GM21381 (cell line): ENCODE data around the gene AGBL4.

Experiments
- ATAC-seq: cut with Tn5 transposase; IDR thresholded peaks from one replicate; pipeline ENCODE4 v1.9.1; 2021; ENCODE audit warnings: mild to moderate bottlenecking, moderate library complexity; ENCODE audit not compliant: unreplicated experiment

Gene AGBL4

GRCh38 chr1:48851638-48852037 is 1172.1 kb downstream of the AGBL4 start:
- ATAC-seq, result no peak

- ATAC-seq, result no peak
Measured at GRCh38 chr1:48848035-48848434, 1175.7 kb downstream of the AGBL4 start.

DNA sequence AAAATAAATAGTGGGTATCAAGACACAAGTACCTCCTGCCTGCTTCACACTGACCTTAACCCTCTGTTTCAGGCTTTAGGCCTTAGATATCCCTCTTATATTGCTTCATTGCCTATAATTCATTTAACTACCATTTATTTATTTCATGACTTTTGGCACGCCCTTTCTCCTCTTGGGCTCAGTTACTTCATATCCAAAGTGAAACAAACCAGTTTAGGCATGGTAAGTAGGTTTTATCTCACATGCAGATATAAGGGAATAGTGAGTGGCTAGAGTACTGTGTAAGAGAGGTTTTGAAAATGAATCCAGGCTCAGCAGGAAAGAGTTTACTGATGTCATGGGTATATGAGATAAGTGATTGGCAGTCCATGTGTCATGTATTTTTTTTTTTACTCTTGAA is 1177.3 kb downstream of the AGBL4 start:
- no peak for ATAC-seq

DNA sequence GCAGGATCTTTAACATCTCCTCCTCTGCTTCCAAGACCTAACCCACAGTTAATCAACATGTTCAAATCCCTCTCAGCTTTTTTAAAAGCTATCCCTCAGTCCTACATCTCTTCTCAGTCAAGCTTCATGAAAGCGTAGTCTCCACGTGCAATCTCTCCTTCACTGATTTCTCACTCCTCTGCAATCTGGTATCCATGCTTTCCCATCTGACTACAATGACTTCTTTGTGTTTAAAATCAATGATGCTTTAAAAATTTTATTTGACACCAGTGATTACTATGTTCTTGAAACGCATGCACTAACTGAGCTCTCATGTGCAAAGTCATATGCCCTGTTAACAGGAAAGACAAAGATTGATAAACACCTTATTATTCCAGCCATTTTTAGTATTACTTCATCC is 1179.6 kb downstream of the AGBL4 start:
- ATAC-seq, result no peak

- ATAC-seq, result no peak
Measured at GRCh38 chr1:48841966-48842365, 1181.8 kb downstream of the AGBL4 start.

DNA sequence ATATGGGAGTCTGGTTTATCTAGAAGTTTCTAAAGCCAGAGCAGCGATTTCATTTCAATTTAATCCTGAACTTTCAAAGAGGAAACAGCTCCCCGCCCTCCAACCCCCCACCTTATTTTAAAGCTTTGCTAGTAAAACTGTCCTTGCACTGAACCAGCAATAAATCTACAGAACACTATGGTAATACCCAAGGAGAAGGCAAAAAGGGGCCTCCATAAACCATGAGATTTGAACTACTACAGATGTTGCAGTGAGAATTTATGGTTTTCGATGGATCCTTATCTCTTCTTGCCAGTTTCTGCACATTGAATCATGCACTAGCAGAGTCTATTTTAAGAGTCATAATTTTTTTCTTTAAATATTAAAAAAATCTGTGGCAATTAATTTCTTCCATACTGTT is 1182.3 kb downstream of the AGBL4 start:
- no peak for ATAC-seq

GRCh38 chr1:48831120-48831978 is 1192.4 kb downstream of the AGBL4 start:
- ATAC-seq, result no peak

DNA sequence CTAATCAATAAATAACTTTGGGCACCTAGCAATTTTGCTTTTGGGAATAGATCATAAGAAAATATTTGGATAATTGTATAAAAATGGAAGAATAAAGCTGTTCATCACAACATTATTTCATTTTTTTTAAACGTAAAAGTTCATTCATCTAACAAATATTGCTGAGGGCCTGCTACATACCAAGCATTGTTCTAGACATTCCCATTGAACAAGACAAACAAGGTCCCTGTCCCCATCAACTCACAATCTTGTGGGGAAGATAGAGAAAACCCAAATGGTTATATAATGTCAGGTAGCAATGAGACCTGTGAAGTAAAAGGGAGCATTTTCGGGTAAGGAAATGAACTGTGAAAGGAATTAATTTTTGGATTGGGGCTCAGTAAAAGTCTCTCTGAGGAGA is 1193.0 kb downstream of the AGBL4 start:
- ATAC-seq, result no peak

- no peak for ATAC-seq
Measured at GRCh38 chr1:48829446-48829845, 1194.3 kb downstream of the AGBL4 start.

DNA sequence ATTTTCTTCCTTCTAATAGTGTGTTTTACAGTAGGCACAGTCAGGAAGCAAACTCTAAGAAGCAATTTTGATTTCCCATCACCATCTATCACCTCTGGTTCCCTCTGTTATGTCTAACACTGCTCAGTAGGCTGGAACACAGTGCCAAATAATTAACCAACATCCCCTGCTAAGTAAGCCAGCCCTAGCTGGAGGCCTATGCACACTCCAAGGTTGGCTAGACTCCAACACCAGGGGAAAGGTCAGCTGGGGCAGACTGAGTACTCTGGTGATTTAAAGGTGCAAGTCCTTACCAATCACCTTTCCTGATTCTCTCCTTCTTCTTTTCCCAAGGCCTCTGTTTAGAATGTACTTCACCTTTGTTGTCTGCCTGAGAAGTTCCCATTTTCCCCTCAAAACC is 1200.6 kb downstream of the AGBL4 start:
- no peak for ATAC-seq

DNA sequence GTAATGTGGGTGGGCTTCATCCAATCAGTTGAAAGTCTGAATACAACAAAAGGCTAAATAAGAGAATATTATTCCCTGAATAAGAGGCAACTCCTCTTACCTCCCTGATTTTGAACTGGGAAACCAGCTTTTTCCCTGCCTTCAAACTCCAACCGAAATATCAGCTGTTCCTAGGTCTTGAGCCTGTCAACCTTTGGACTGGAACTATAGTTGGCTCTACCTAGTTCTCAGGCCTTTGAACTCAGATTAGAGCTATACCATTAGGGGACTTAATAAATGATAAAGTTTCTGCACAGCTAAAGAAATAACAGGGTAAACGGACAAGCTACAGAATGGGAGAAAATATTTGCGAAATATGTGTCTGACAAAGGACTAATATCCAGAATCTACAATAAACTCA is 1203.3 kb downstream of the AGBL4 start:
- no peak for ATAC-seq

DNA sequence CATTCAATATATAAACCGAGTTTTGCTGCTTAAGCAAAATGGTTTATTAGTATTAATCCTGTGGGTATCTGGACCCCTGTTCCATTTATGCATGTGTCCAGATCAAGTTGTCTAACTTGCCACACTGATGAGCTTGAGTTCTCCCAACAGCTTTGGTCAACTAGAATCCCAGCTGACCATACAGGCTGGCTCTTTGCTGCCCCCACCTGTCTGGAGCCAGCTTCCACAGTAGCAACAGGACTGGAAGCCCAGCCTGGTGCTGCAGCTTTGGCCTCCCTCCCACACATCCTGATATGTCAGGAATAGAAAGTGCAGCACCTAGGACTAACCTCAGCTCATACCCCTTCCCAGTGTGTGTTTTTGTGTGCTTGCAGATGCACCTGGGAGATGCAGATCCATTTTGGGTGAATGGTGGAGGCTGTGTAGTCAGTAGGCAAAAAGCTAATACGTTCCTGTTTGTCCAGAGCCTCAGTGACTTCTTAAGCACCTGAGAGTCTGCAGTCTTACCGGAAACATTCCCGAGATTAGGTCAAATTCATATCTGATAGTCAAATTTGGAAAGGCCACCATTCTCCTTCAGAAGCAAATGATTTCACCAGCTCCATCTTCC is 1206.1 kb downstream of the AGBL4 start:
- peak; percentile 91 for ATAC-seq

GRCh38 chr1:48810740-48811139 is 1213.0 kb downstream of the AGBL4 start:
- no peak for ATAC-seq

- ATAC-seq, result no peak
Measured at GRCh38 chr1:48808496-48808895, 1215.3 kb downstream of the AGBL4 start.

- ATAC-seq, result no peak
Measured at GRCh38 chr1:48807554-48808260, 1216.0 kb downstream of the AGBL4 start.

DNA sequence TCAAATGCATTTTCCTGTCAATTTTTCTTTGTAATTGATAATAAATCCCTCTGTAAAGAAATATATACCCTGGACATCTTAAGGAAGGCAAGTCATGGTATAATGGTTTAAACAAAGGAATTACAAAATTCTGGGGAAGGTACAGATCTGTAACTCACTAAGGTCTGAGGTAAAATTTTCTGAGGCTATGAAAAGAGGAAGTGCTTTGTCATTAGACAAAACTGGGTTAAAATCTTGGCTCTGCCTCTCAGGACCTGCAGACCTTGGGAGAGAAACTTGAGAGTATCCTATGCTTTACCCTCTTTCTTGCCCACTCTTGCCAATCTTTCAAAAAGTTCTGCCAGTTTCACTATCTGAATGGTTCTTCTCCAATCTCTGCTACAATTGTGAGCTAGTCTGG is 1220.3 kb downstream of the AGBL4 start:
- ATAC-seq, result no peak

DNA sequence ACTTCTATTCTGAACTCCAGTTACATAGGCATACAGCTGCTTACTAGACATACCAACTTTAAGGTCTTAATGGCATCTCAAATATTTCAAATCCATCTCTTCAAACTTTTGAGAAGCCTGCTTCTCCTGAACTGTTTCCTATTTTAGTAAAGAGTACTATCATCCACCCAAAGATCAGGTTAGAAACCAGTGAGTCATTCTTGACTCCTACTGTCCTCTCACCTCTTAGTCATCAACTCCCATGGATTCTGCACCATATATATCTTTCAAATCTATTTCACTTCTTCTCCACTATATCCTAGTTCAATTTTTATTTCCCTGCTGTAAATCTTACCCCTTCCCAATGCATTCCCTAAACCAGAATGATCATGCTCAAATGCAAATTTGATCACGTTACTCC is 1228.9 kb downstream of the AGBL4 start:
- no peak for ATAC-seq

DNA sequence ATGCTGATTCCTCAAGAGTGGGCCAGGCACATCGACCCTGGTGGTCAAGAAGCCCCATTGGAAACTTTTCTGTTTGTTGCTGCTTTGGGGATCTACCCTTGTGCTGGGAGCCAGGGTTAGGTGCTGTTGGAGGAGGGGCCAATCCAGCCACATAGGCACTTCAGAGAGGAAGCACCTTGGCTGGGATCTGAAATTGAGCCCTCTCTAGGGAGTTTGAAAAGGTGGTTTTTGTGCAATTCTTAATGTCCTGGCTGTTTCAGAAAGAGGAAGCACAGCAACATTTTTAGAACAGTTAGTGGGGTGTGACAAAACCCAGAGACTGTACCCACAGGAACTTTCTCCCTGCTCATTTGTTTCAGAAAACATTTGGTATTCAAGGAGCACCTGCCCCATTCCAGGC is 1229.9 kb downstream of the AGBL4 start:
- ATAC-seq, result peak; percentile 75

- no peak for ATAC-seq
Measured at GRCh38 chr1:48792961-48793360, 1230.8 kb downstream of the AGBL4 start.

GRCh38 chr1:48790397-48790796 is 1233.4 kb downstream of the AGBL4 start:
- ATAC-seq, result peak; percentile 49

GRCh38 chr1:48789903-48790302 is 1233.9 kb downstream of the AGBL4 start:
- peak; percentile 20 for ATAC-seq

- no peak for ATAC-seq
Measured at GRCh38 chr1:48785869-48786268, 1237.9 kb downstream of the AGBL4 start.
